ENCODE results near the gene ARHGAP8.

ARHGAP8 gene

DNA sequence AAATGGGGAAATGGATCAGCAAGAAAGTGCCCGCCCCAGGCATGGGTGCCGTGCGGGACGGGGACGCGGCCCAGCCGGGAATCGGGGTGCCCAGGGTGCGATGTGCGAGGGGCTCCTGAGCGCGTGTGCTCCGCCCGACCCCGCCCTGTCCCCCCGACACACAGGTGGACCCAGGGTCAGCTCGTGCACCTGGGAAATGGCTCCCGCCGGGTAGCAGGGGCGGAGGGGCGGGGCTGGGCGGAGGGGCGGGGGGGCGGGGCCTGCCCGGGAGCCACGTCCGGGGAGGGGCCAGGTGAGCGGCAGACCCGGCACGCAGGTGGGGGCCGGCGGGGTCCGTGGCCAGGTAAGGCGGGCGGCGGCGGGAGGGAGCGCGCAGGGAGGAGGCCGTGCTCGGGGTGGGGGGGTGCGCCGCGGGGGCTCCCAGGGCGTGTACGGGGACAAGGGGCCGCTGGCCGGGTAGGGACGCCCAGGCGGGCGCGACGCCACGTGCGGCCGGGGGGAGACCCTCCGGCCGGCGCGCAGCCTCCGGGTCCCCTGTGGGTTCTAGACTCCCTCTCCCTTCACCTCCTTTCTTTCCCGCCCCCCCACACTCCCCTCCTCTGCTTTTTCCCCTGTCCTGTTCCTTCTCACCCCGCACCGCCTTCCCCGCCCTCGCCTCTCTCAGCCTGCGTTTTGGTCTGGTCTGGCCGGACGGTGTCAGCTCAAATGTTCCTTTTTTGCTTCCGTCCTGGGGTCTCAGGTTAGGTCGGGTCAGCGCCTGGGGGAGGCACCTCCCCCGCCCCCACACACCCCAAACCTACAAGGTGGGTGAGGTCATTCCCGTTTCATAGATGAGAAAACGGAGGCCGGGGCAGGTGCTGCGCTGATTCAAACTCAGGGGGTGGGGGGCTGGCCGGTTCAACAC is at the start of gene ARHGAP8:
Gene ARHGAP8 (plus strand): TSS at position 291 of the 904 bp plus-strand sequence. CDS start 33,953 bp downstream, outside the sequence.
- no peak for DNase-seq (ENCODE audit: low read depth)

DNA sequence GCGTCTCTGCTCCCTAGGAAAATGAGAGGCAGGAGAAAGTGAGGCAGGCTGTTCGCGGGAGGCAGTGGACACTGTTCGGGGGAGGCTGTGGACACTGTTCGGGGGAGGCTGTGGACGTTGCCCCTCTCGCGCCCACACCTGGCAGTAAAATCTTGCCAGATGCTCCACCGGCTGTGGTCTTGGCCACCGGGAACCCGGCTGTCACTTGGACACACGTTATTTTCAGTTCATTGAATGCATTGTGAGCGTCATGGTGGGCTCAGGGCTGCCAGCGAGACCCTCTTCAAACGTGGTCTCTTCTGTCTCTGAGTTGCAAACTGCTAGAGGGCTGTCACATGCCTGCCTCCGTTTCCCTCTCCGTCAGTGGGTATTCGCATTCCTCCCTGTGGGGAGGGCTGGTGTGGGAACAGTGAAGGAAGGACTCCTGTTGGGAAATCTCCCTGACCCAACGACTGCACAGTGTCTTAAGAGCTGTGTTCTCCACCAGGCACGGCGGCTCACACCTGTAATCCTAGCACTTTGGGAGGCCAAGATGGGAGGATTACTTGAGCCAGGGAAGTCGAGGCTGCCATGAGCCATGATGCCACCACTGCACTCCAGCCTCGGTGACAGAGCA is 49.0 kb upstream of the ARHGAP8 start:
- DNase-seq (ENCODE audit: low read depth), result no peak

DNA sequence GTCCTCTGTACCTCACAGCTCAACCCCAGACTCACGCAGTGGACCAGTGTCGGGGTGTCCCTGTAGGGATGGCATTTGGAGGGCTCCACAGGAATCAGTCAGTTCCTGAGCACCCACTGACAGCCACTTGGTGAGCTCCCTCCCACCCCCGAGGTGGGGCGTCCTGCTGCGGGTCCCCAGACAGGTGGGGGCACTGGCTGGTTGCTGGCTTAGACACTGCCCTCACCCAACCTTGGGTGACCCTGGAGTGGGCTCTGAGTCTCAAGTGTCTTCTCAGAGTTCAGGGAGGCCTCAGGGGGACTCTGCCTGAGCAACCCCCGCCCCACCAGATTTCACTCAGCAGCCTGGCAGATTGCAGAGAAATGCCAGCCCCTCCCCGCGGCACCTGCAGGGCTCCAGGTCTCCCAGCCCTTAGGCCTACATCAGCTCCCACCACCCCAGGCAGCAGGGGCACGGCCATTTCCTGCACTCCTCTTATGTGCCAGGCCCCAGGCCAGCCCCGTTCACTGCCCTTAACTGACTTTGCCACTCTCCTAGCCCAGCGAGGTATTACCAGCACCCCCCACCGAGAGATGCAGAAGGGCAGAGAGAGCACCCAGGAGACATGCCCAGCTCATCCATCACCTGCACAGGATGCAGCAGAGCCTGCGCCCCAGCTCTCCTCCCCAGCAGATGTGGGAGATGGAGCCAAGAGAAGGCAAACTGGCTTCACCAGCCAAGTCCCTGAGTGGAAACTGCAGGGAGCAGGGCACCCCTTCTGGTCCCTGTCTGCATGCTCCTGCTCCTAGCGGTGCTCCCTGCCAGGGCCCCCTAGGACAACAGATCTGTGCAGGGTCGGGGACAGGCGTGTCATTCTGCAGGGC is 48.0 kb upstream of the ARHGAP8 start:
- no peak for DNase-seq (ENCODE audit: low read depth)

DNA sequence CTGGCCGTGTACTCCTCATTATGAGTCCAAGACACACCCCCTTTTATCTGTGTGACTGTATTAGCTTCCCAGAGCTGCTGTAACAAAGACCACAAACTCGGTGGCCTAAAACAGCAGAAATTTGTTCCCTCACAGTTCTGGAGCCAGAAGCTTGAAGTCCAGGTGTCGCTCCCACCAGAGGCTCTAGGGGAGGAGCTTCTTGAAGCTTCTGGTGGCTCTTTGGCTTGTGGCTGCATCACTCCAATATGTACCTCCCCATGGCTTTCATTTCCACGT is 47.4 kb upstream of the ARHGAP8 start:
- DNase-seq (ENCODE audit: low read depth), result no peak

DNA sequence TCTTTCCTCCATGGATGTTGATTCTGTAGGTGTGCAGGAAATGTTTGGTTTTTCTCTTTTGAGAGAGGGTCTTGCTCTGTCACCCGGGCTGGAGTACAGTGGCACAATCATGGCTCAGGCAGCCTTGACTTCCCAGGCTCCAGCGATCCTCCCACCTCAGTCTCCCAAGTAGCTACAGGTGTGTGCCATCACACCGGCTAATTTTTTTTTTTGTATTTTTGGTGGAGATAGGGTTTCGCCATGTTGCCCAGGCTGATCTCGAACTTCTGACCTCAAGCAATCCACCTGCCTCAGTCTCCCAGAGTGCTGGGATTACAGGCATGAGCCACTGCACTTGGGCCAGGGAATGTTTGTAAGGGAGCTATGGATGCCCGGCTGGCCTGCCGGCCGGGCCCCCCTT is 45.9 kb upstream of the ARHGAP8 start:
- no peak for DNase-seq (ENCODE audit: low read depth)

DNA sequence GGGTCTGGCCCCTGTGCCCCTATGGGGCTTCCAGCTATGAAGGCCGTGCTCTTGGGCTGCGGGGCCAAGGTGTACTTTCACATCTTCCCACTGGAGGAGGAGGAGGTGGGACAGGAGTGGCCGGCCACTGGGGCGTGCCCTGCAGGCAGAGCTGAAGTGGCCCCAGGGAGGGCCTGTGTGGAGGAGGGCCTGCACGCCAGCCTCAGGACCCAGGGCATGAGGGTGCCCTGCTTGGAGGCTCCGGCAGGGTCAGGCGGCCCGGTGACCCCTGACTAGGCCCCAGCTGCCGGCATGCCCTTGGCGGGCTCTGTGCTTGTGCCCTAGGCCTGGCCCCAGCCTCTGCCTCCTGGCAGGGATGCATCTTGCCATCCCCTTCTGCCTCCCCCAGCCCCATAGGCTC is 45.2 kb upstream of the ARHGAP8 start:
- DNase-seq (ENCODE audit: low read depth), result no peak

DNA sequence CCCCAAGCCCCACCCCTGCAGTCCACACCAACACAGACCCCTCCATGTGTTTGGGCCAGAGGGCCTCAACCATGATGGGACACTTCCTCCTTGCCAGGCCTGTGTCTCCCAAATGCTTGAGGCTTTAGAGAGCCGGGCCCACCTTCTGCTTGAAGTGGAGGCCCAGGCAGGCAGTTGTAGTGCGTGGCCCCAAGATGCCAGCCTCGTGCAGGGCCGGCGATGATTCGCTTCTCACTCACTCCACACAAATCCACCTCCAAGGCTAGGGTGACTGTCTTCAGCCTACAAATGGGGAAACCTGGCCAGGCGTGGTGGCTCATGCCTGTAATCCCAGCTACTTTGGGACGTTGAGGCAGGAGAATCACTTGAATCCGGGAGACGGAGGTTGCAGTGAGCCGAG is 44.6 kb upstream of the ARHGAP8 start:
- DNase-seq (ENCODE audit: low read depth), result no peak

DNA sequence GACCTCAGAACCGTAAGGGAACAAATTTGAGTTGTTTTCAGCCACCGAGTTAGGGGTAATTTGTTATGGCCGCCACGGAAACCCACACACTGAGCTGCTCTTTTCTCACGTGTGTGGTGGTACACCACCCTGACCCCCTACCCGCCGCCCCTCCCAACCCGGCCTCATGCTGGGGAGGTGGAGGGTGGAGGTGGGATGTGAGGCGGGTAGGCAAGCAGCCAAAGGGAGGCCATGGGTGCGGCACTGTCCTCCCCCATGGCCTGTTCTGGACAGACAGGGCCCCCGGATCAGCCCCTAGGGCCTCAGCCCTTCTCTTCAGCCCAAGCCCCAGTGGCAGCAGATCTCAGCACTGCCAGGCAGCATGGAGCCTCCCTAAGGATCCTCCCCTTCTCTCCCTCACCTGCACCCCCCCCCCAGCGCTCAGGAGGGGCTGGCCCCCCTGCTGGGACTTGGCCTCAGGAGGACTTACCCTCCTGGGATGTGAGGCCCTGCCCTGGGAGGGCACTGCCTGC is 42.4 kb upstream of the ARHGAP8 start:
- no peak for DNase-seq (ENCODE audit: low read depth)

DNA sequence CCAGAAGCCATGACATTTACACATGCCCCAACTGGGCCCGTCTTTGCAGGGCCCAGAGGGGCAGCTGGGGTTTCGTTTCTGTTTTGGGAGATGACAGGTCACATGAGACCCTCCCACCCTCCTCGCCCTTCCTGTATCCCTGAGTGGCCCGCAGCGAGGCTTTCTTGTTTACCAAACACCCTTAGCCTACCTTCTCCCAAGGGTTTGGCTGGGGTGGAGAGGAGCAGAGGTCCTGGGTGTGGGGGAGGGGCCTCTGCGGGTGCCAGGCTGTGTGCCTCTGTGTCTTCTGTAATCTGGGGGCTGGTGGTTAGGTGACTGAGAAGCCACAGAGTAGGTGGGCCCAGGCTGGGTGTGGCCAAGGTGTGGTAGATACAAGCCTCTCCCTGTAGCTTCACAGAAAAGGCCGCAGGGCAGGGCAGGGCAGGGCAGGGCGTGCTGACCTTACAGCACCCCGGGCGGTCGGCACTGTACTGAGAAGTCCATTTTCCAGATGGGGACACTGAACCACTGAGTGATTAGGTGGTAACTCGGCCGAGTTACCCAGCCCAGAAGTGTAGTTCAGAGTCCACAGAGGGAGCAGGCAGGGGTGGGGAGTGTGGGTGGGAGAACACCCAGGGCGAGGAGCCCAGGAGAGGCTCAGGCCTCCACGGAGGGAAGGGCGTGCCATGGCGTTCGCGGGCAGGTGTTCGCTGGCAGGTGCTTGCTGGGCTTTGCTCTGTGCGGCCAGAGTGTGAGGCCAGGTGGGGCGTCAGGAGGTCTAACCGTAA is 41.7 kb upstream of the ARHGAP8 start:
- DNase-seq (ENCODE audit: low read depth), result no peak

DNA sequence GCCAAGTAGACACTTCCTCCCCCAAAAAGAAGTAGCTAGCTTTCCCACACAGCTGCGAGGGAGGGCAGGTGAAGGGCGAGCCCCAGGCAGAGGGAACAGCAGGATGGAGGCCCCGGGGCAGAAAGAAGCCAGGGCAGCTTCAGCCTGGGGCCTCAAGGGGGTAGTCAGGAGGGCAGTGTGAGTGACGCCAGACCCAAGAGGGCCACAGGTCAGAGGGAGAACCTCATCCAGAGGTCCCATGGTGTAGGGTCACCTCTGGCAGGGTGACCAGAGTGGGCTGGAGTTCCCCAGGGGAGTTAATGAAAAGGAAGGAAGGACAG is 41.2 kb upstream of the ARHGAP8 start:
- DNase-seq (ENCODE audit: low read depth), result no peak

DNA sequence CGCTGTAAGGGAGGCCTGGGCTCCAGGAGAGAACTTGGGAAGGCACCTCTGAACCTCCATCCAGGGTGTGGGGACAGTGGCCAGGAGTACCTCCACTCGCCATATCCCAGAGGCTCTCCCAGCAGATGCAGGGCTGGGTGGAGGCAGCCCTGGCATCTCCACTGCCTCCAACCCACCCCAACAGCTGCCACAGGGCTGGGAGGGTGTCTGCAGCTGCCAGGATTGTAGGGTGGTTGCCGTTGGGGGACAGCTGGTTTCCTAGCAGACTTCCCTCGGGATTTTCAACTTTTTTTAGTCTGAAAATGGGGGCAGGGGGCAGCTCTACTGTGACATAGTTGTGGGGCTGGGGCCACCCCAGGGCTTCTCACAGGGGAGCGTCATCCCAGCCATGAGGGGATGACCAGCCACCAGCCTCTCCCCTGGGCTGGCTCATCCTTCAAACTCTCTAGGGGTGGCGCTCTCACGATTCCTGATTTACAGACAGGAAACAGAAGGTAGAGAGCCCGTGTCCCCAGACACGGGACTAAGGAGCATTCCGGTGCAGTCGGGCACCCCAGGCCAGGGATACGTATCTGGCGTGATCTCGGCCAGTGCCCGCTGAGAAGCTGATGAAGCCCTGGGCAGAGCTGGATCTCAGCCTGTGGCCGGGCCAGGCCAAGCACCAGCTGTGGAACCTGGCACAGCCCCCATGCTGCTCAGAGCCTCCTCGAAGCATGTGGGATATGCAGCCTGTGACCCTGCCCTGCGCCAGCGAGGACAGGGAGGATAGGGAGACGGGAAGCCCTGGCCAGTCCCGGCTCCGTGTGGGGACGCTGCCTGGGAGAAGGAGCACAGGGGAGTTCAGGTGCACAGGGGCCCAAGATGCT is 40.5 kb upstream of the ARHGAP8 start:
- no peak for DNase-seq (ENCODE audit: low read depth)

DNA sequence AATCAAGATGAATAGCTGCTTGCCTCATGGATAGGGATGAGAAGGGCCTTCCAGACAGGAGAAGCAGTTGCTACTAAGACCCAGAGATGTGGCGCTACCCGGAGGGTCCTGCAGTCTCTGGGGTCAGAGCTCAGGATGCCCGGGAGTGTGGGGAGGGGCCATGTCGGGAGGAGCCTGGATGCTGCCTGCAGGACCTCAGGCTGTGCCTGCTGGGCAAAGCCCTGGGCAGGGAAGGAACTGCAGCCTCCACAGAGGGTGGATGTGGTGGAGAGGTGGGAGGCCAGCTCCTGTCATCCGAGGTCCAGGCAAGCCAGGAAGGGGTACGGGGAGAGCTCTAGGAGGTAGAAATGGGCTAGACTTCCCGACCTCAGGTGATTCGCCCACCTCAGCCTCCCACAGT is 39.4 kb upstream of the ARHGAP8 start:
- DNase-seq (ENCODE audit: low read depth), result no peak

DNA sequence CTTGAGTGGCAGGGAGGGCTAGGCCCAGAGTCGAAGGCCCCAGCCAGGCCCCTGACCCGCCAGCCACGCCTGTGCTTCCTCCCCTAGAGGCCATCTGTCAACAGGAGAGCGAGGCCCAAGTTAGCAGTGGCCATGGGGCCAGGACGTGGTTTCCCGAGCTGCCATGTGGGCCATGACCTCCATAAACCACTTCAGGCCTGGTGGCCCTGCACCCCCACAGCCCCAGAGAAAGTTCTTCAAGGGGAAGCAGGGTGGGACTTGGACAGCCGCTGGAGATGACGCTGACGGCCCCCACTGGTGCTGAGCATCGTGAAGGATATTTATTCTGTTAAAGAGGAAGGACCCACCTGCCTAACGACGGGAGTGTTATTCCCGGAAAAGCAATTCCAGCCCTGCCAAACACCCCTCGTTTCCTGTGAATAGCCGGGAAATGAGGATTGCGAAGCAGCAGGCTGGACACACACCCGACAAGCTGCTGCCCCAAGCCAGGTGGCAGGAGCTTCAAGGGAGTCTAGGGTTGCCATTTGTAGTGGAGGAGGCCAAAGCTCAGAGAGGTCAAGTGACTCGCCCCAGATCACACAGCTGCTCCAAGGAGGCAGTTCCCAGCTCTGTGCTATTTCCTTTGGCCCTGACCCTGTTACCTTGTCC is 37.5 kb upstream of the ARHGAP8 start:
- DNase-seq (ENCODE audit: low read depth), result no peak

DNA sequence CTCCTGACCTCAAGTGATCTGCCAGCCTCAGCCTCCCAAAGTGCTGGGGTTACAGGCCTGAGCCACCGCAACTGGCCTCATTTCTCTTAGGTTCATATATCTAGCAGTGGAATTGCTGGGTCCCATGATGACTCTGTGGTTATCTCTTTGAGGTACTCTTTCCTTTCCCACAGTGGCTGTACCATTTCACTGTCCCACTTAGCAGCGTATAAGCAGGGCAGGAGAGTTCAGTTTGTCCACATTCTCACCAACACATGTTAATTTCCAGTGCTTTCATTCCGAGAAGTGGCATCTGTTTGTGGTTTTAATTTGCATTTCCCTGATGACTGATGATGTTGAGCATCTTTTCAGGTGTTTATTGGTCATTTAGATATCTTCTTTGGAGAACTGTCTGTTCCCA is 34.0 kb upstream of the ARHGAP8 start:
- no peak for DNase-seq (ENCODE audit: low read depth)

DNA sequence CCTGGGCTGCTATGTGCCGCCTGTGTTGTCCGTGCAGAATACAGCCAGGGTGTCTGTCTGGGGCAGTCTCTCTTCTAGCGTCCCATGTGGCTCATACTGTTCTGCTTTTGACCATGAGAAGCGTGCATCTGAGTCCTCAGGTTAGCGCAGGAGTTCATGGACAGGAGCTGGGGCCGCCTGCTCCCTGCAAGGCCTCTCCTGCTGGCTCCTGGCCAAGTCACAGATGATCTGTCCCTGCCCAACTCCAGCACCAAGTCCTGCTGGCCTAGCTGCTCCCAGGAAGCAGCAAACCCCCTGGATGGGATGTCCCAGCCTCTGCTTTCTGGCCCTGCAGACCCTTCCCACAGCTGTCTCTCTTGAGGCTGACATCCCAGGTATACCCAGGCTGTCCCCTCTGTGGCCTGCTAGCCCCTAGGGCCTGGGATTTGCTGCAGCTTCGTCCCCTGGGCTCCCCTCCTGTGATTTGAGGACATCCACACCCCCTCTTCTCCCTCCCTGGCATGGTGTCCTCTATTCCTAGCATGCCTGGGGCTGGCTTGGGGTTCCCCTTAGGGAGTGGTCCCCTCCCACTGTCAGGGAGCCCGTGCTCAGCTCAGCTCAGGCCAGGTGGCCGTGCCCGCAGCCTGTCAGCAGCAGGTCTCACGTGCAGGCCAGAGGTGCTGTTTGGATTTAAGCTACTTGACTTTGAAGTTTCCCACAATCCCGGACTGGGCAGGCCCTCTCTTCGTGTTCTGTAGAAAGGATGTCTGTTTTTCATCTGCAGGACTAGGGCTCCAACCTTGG is 32.6 kb upstream of the ARHGAP8 start:
- DNase-seq (ENCODE audit: low read depth), result no peak

DNA sequence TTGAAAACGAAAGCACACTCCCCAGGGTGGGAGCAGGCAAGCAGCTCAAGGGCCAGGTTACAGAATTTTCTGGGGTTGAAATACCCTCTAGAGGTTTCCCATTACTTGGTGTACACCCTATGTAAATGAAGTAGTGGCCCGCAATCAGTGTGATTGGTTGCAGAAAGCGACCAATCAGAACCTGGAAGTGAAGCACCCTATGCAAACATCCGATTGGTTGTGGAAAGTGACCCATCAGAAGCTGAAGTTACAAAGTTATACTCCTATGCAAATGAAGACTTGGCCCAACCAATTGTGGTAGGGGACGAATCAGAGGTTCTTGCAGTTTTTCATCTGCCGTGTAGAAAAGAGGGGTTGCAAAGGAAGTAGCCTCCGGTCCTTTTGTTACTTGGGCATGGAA is 31.2 kb upstream of the ARHGAP8 start:
- no peak for DNase-seq (ENCODE audit: low read depth)

DNA sequence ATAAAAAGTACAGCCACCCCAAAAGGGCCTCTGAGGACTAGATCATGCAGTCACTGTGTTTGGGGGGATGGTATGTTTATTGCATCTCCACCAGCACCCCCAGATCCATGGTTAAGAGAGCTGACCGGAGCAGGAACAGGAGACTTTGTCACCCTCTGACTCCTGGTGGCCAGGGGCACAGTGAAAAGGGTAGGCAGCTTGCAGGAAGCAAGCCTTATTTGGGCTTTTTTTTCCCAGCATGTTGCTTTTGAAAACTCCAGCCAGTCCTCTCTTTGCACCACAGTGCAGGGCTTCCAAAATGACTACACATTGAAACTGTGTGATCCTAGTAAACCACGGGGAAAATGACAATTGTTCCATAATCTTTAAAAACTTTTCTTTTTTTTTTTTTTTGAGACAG is 29.8 kb upstream of the ARHGAP8 start:
- DNase-seq (ENCODE audit: low read depth), result no peak

DNA sequence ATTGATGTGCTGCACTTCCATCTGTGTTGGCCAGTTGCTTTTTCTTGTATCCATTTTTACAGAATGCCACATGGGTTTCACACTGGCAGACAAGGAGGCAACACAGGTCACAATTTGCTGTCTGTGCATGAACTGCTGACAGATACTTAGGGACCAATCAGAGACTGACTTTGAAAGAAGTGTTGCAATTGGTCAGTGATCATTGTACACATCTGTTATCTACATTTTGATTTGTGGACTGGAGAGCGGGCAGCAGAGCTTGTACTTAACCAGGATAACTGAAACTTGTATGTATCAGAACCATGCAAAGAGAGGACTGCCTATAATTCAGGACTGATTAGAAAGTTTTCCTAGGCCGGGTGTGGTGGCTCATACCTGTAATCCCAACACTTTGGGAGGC is 28.6 kb upstream of the ARHGAP8 start:
- DNase-seq (ENCODE audit: low read depth), result no peak

DNA sequence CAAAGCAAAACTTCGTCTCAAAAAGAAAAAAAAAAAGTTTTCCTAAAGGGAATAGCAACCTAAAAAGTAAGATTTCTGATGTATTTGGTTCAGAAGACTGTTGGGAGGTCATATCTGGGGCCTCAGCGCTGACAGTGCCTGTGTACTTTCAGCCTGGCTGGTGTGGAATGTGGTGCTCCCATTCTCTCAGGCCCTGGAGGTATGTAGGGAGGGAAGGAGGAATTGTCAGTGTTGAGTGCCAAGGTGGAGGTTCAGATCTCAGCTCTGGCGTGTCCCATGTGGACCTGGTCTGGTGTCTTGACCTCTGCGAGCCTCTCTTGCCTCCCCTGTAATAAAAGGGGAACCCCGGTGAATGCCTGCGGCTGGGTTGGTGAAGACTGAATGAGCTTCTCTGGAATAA is 28.0 kb upstream of the ARHGAP8 start:
- DNase-seq (ENCODE audit: low read depth), result no peak

DNA sequence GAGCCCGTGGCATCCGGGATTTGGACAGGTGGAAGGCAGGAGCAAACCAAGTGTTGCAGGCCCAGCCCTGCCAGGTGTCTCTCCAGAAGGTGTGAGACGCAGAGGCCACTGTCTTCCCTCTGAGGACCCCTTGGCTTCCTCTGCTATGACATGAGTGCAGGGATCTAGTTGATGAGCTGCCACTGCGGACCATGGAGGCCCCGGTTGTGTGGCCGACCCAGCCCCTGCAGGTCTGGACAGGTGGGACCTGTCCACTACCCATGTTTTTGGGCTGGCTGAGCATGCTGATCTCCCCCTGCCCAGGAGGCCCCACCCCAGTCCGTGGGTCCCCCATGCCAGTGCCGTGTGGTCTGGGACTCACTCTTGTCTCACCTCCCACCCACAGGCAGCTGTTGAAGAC is 27.5 kb upstream of the ARHGAP8 start:
- DNase-seq (ENCODE audit: low read depth), result no peak
